ENCODE results near the gene EDN1.

Gene EDN1

DNA sequence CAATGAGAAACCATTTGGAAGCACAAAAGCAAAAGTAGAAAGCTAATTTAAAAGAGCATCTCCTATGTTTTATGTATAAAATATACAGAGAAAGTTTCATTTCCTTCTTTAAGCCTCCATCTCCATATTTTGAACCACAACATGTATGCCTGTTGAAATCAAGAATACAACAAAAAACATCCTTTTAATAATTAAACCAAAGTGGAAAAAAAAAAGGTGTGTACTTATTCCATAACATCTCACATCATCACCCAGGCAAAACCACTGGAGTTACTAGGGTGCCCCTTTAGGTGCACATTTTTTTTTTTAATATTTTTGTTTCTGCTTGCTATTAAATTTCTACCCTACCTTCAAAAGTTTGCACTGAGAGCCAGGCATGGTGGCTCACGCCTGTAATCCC lies 43.0 kb downstream of the EDN1 start:
- Mint-ChIP-seq H3K27me3 (peaks cover 6% of the 10 kb centered on the region), H3K36me3 (no peaks in the 10 kb centered on the region), H3K4me1 (peaks cover 4% of the 10 kb centered on the region), H3K27ac (no peak overlapping the region), H3K9me3 (no peaks in the 10 kb centered on the region), H3K4me3 (no peak overlapping the region)
- ATAC-seq (ENCODE audit: low read depth), result no peak
- DNase-seq (ENCODE audit: low spot score in 2 of 2), result no peak

GRCh38 chr6:12334526-12335130 lies 44.5 kb downstream of the EDN1 start:
- Mint-ChIP-seq H3K27ac (no peak overlapping the region), H3K36me3 (no peaks in the 10 kb centered on the region), H3K9me3 (no peaks in the 10 kb centered on the region), H3K27me3 (peaks cover 3% of the 10 kb centered on the region), H3K4me3 (no peak overlapping the region), H3K4me1 (peaks cover 4% of the 10 kb centered on the region)
- DNase-seq (ENCODE audit: low spot score in 2 of 2), result no peak
- no peak for ATAC-seq (ENCODE audit: low read depth)

GRCh38 chr6:12335131-12335527 lies 45.0 kb downstream of the EDN1 start:
- DNase-seq (ENCODE audit: low spot score in 2 of 2) (no peak), ATAC-seq (ENCODE audit: low read depth) (no peak)
- no peak overlapping the region for H3K4me3 Mint-ChIP-seq
- H3K27ac Mint-ChIP-seq, result no peak overlapping the region
- H3K4me1 Mint-ChIP-seq, result peaks cover 4% of the 10 kb centered on the region
- peaks cover 3% of the 10 kb centered on the region for H3K27me3 Mint-ChIP-seq
- no peaks in the 10 kb centered on the region for H3K9me3 Mint-ChIP-seq
- H3K36me3 Mint-ChIP-seq, result no peaks in the 10 kb centered on the region

DNA sequence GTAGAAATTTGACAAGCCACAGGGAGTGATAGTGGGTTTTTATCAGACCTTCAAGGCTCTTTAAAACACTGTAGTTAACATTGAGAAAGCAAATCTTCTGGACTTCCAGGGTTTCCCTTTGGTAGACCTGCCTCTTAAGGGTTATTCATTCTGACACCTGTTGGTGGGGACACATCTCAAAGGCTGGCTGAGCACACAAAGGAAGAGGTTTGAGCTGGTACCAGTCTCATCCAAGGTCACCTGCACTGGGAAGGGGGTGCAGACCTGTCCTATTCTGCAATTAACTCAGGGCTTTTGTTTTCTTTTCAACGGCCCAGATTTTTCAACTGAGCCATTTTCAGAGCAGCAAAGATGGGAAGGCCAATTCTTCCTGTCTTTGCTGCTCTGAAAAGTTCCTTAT lies 45.6 kb downstream of the EDN1 start:
- no peak overlapping the region for H3K4me3 Mint-ChIP-seq
- DNase-seq (ENCODE audit: low spot score in 2 of 2), result no peak
- no peak overlapping the region for H3K27ac Mint-ChIP-seq
- no peaks in the 10 kb centered on the region for H3K9me3 Mint-ChIP-seq
- no peak for ATAC-seq (ENCODE audit: low read depth)
- H3K36me3 Mint-ChIP-seq, result no peaks in the 10 kb centered on the region
- peaks cover 4% of the 10 kb centered on the region for H3K4me1 Mint-ChIP-seq
- peaks cover 1% of the 10 kb centered on the region for H3K27me3 Mint-ChIP-seq

DNA sequence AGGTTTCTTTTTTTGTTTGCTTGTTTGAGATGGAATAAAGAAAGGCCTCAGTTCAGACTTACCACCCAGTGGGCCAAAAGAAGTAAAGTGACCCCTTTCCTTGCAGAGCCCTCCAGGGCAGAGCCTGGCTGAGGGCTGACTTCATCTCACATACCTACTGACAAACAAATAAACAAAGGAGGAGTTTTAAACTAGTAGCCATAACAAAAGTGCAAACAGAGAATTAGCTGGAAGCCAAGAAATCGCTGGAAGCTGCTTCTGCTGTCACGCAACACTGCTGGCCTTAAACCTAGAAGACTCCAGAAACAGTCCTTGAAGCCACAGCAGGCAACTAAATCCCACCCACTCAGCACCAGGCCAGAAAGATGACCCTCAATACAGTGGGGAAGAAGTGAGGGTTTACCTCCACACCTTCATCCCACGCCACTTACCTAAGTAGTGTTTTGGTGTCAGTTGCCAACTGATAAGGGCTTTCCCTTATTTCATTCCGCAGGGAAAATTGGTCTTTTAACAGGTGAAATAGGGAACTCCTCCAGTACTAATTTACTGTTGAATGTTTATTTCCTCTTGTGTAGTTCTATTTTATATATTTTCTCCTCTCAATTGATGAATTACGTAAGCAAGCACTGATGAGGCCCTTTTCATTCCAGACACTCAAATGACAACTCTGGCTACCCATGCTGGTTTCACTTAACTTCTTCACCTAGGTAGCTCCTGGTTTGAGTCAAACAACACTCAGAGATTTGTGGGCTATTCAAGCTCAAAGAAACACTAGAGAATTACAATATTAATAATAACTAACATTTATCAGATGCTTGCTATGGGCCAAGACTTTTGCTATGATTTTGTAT lies 46.2 kb downstream of the EDN1 start:
- Mint-ChIP-seq H3K4me1 (peaks cover 4% of the 10 kb centered on the region), H3K27me3 (peaks cover 1% of the 10 kb centered on the region), H3K4me3 (no peak overlapping the region), H3K36me3 (no peaks in the 10 kb centered on the region), H3K9me3 (no peaks in the 10 kb centered on the region), H3K27ac (no peak overlapping the region)
- no peak for ATAC-seq (ENCODE audit: low read depth)
- no peak for DNase-seq (ENCODE audit: low spot score in 2 of 2)

GRCh38 chr6:12339022-12339421 lies 48.9 kb downstream of the EDN1 start:
- no peaks in the 10 kb centered on the region for H3K9me3 Mint-ChIP-seq
- ATAC-seq (ENCODE audit: low read depth) (no peak), DNase-seq (ENCODE audit: low spot score in 2 of 2) (no peak)
- peaks cover 7% of the 10 kb centered on the region for H3K4me1 Mint-ChIP-seq
- H3K36me3 Mint-ChIP-seq, result no peaks in the 10 kb centered on the region
- H3K27ac Mint-ChIP-seq, result no peak overlapping the region
- no peak overlapping the region for H3K4me3 Mint-ChIP-seq
- peaks cover 1% of the 10 kb centered on the region for H3K27me3 Mint-ChIP-seq

DNA sequence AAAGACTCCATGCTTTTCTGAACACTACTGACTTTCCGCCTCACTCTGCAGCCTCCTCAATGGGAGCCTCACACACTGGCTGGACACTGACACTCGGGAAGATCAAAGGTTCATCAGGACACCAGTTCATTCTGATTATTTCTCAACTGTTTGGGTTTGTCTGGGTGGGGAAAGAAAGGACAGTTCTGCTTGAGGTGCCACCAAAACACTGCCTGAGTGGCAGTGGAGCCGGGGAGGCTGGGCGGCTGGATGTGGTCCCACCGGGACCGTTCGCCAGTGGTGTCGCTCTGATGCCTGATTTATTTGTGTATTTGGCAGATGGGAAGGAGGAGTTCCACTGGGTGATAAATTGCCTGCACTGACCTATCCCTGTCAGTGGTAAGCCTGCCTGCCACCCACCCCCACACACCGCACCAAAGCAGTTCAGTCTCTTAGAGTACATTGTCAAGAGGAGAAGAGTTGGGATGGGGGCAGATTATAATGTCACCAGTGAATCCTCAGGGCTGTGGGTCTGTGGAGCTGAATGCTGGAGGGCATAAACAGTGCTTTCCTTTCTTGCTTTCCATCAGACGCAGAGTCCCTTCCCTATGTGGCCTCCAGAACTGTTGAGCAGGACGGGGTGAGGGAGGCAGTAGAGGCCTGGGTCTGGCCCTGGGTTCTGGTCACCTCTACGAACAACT lies 49.8 kb downstream of the EDN1 start:
- Mint-ChIP-seq H3K4me1 (peaks cover 7% of the 10 kb centered on the region), H3K27ac (no peak overlapping the region), H3K9me3 (no peaks in the 10 kb centered on the region), H3K36me3 (no peaks in the 10 kb centered on the region), H3K4me3 (no peak overlapping the region), H3K27me3 (peaks cover 1% of the 10 kb centered on the region)
- ATAC-seq (ENCODE audit: low read depth), result no peak
- no peak for DNase-seq (ENCODE audit: low spot score in 2 of 2)

DNA sequence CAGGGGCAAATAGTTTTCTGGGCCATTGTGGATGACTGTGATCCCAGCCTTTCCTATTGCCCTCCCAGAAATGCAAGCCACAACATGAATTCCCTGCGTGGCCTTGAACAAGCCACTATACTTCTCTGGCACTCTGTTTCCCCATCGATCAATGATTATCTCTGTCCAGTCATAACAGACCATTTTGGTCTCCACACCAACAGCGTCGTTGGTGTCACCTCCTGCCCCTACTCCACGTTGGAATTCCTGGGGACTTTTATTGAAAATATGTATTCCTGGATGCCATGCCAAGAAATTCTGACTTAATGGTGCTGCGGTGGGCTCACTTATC lies 50.3 kb downstream of the EDN1 start:
- Mint-ChIP-seq H3K4me1 (peaks cover 7% of the 10 kb centered on the region), H3K9me3 (no peaks in the 10 kb centered on the region), H3K27ac (no peak overlapping the region), H3K27me3 (peaks cover 1% of the 10 kb centered on the region), H3K4me3 (no peak overlapping the region), H3K36me3 (no peaks in the 10 kb centered on the region)
- ATAC-seq (ENCODE audit: low read depth) (no peak), DNase-seq (ENCODE audit: low spot score in 2 of 2) (no peak)

- H3K4me3 Mint-ChIP-seq, result no peak overlapping the region
- DNase-seq (ENCODE audit: low spot score in 2 of 2) (no peak), ATAC-seq (ENCODE audit: low read depth) (no peak)
- H3K27me3 Mint-ChIP-seq, result peaks cover 1% of the 10 kb centered on the region
- peaks cover 7% of the 10 kb centered on the region for H3K4me1 Mint-ChIP-seq
- no peak overlapping the region for H3K27ac Mint-ChIP-seq
- no peaks in the 10 kb centered on the region for H3K36me3 Mint-ChIP-seq
- no peaks in the 10 kb centered on the region for H3K9me3 Mint-ChIP-seq
These were observed 52.5 kb downstream of the EDN1 start for GRCh38 chr6:12342664-12343063.

GRCh38 chr6:12343122-12343439 lies 52.9 kb downstream of the EDN1 start:
- peaks cover 1% of the 10 kb centered on the region for H3K27me3 Mint-ChIP-seq
- no peak overlapping the region for H3K27ac Mint-ChIP-seq
- no peak for ATAC-seq (ENCODE audit: low read depth)
- DNase-seq (ENCODE audit: low spot score in 2 of 2), result no peak
- peaks cover 7% of the 10 kb centered on the region for H3K4me1 Mint-ChIP-seq
- no peaks in the 10 kb centered on the region for H3K9me3 Mint-ChIP-seq
- H3K4me3 Mint-ChIP-seq, result no peak overlapping the region
- no peaks in the 10 kb centered on the region for H3K36me3 Mint-ChIP-seq

DNA sequence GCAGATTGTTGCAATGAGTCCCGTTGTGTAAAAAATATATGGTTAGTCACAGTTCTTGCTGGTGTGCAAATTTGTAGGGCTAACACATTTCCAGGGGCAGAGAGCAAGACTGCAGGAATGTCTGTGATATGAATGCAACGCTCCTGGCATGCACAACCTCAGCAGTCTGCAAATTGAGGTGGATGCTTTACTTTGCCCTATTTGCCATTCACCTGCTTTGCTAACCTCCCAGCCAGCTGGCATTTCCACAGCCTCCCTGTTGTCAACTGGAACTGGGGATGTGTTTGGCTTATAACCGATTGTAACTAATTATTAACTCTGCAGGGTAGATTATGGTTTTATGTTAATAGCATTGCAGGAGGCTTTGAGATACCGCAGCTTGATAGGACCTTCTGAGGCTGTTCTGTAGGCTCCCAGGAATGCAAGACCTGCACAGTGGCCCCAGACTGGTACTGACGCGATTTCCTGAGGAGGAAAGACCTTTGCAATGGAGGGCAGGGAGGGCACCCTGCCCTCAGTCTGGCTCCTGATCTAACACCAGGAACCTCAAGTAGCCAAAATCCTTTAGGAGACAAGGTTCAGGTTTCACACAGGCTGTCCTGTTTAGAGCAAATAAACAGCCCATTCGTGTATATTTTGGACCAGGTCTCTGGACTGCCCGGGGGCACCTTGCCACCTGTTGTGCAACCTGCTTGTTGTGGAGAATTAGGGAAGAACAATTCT lies 53.4 kb downstream of the EDN1 start:
- H3K27me3 Mint-ChIP-seq, result peaks cover 3% of the 10 kb centered on the region
- no peaks in the 10 kb centered on the region for H3K36me3 Mint-ChIP-seq
- peaks cover 7% of the 10 kb centered on the region for H3K4me1 Mint-ChIP-seq
- H3K27ac Mint-ChIP-seq, result no peak overlapping the region
- DNase-seq (ENCODE audit: low spot score in 2 of 2) (no peak), ATAC-seq (ENCODE audit: low read depth) (no peak)
- H3K4me3 Mint-ChIP-seq, result no peak overlapping the region
- no peaks in the 10 kb centered on the region for H3K9me3 Mint-ChIP-seq

DNA sequence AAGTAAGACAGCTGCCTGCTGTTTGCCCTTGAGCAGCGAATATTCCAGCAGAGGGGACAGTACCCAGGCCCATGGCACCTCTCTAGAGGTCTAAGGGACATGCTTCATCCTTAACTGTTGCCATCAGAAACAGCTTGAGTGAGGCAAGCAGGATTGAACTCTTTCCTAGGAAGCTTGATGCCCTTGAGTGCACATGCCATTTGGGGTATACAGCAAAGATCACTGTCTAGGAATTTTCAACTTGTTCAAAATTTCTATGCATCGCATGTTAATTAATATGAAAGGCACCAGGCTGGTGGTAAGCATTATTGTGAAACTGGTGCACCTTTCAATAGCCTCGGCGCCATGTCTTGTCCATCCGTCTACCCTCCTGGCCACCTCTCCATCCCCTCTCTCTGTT lies 54.1 kb downstream of the EDN1 start:
- Mint-ChIP-seq H3K9me3 (no peaks in the 10 kb centered on the region), H3K4me1 (peaks cover 7% of the 10 kb centered on the region), H3K4me3 (no peak overlapping the region), H3K36me3 (no peaks in the 10 kb centered on the region), H3K27me3 (peaks cover 3% of the 10 kb centered on the region), H3K27ac (no peak overlapping the region)
- ATAC-seq (ENCODE audit: low read depth), result no peak
- no peak for DNase-seq (ENCODE audit: low spot score in 2 of 2)

GRCh38 chr6:12344961-12345693 lies 55.0 kb downstream of the EDN1 start:
- Mint-ChIP-seq H3K27me3 (peaks cover 3% of the 10 kb centered on the region), H3K36me3 (no peaks in the 10 kb centered on the region), H3K27ac (no peak overlapping the region), H3K9me3 (no peaks in the 10 kb centered on the region), H3K4me1 (peaks cover 7% of the 10 kb centered on the region), H3K4me3 (no peak overlapping the region)
- ATAC-seq (ENCODE audit: low read depth), result no peak
- DNase-seq (ENCODE audit: low spot score in 2 of 2), result no peak

GRCh38 chr6:12345694-12346058 lies 55.5 kb downstream of the EDN1 start:
- ATAC-seq (ENCODE audit: low read depth), result no peak
- Mint-ChIP-seq H3K4me3 (no peak overlapping the region), H3K9me3 (peaks cover 1% of the 10 kb centered on the region), H3K4me1 (peaks cover 7% of the 10 kb centered on the region), H3K27me3 (peaks cover 3% of the 10 kb centered on the region), H3K27ac (no peak overlapping the region), H3K36me3 (no peaks in the 10 kb centered on the region)
- DNase-seq (ENCODE audit: low spot score in 2 of 2), result no peak
